PFSK-1 (cell line): ENCODE data around the gene LRBA.

ENCODE experiments used
- FOXP2 ChIP-seq: optimal IDR thresholded peaks from 2 replicates; pipeline ENCODE3; 2011; ENCODE audit warnings: borderline replicate concordance, control low read depth, inconsistent platforms; ENCODE audit not compliant: insufficient read depth; ENCODE audit errors: extremely low read length, extremely low read depth
- POLR2AphosphoS5 ChIP-seq: IDR thresholded peaks from 2 replicates; pipeline ENCODE4 v1.6.1; 2012; ENCODE audit warnings: low read depth, mild to moderate bottlenecking, control low read depth, low read length, moderate library complexity
- SIN3A ChIP-seq: IDR thresholded peaks from 2 replicates; pipeline ENCODE4 v1.6.1; 2012; ENCODE audit warnings: mild to moderate bottlenecking, low read length, moderate library complexity, borderline replicate concordance; ENCODE audit not compliant: insufficient read depth
- TAF1 ChIP-seq: IDR thresholded peaks from 2 replicates; pipeline ENCODE4 v1.6.1; 2012; ENCODE audit warnings: low read length, control low read depth, borderline replicate concordance; ENCODE audit not compliant: insufficient read depth
- TF ChIP-seq, protein P1 (sequence below), 2 experiments: IDR thresholded peaks; 2 replicates each; pipeline versions ENCODE4 v1.6.1 to v1.8.0; 2011 to 2012; ENCODE audit warnings: low read depth in 2 of 2, low read length in 2 of 2, control low read depth in 1 of 2, inconsistent platforms in 1 of 2, mild to moderate bottlenecking in 1 of 2, moderate library complexity in 1 of 2; ENCODE audit not compliant: insufficient read depth in 1 of 2

DNA sequence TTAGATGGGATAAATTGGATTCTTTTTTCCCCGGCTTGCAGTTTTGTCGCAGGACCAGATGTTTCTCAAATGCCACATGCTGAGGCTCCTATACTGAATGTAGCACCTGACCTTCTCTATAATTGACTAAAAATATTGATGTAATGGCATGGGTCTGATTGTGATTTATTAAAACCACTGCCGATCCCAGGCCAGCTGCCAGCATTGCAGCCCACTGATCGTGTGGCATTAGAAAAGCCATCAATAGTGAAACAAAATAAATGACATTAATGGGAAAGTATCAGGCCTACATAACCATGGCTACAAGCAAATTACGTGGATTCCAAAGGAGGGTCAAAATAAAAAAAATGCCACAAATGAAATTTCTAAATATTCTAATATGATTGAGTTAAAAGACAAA lies 334.4 kb downstream of the LRBA start:
- no peak for TF ChIP-seq POLR2AphosphoS5
- TF ChIP-seq SIN3A: no peak
- TF ChIP-seq FOXP2: no peak
- no peak for TF ChIP-seq TAF1
- TF ChIP-seq, protein P1, sequence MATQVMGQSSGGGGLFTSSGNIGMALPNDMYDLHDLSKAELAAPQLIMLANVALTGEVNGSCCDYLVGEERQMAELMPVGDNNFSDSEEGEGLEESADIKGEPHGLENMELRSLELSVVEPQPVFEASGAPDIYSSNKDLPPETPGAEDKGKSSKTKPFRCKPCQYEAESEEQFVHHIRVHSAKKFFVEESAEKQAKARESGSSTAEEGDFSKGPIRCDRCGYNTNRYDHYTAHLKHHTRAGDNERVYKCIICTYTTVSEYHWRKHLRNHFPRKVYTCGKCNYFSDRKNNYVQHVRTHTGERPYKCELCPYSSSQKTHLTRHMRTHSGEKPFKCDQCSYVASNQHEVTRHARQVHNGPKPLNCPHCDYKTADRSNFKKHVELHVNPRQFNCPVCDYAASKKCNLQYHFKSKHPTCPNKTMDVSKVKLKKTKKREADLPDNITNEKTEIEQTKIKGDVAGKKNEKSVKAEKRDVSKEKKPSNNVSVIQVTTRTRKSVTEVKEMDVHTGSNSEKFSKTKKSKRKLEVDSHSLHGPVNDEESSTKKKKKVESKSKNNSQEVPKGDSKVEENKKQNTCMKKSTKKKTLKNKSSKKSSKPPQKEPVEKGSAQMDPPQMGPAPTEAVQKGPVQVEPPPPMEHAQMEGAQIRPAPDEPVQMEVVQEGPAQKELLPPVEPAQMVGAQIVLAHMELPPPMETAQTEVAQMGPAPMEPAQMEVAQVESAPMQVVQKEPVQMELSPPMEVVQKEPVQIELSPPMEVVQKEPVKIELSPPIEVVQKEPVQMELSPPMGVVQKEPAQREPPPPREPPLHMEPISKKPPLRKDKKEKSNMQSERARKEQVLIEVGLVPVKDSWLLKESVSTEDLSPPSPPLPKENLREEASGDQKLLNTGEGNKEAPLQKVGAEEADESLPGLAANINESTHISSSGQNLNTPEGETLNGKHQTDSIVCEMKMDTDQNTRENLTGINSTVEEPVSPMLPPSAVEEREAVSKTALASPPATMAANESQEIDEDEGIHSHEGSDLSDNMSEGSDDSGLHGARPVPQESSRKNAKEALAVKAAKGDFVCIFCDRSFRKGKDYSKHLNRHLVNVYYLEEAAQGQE (IDR thresholded peaks at IDR 0.05; ENCODE audit: insufficient read depth in 1 of 2, low read depth in 2 of 2, low read length in 2 of 2): no peak
